Right cardiac atrium (tissue), 5 donors: ENCODE results near the gene RCE1. TPM values are rescaled to one million over a fixed set of nuclear protein-coding genes. Genes with fewer than 3 reads are reported as not detected.

Source experiments
- ATAC-seq, 2 donors: fragments of 200-7000 bp; cut with Tn5 transposase; one replicate each; pipeline versions ENCODE4 v1.8.0 to v1.9.1; 2020; ENCODE audit warnings: moderate library complexity in 2 of 2, mild to moderate bottlenecking in 1 of 2
- DNase-seq, 3 donors: peaks; one replicate each; pipeline ENCODE4 v3.0.0-alpha.2; 2020
- H3K27ac ChIP-seq: one replicate; pipeline ENCODE4 v1.5.1; 2013; ENCODE audit warnings: mild to moderate bottlenecking, low read length, control low read depth, moderate library complexity
- H3K27me3 ChIP-seq: one replicate; pipeline ENCODE4 v1.6.1; 2013; ENCODE audit not compliant: control insufficient read depth, insufficient read depth
- H3K4me1 ChIP-seq: one replicate; pipeline ENCODE4 v1.6.1; 2013; ENCODE audit warnings: low read length; ENCODE audit not compliant: control insufficient read depth, insufficient read depth
- H3K4me3 ChIP-seq: one replicate; pipeline ENCODE4 v1.5.1; 2013; ENCODE audit warnings: low read length, control low read depth
- H3K9me3 ChIP-seq: one replicate; pipeline ENCODE4 v1.6.1; 2013; ENCODE audit warnings: low read length; ENCODE audit not compliant: control insufficient read depth
- WGBS: extraction: QIAGEN DNeasy Blood & Tissue Kit; methylation state at CpG from one replicate; pipeline ENCODE4 v1.1.7; 2013; 5-methylcytosine and 5-hydroxymethylcytosine counted together
- intact Hi-C, 4 donors: fragments of 100-400 bp; cut with DNase I; formaldehyde crosslinking; loops; one replicate each; pipeline versions ENCODE4 v1.11.0 to v1.14.0; 2022 to 2023
- polyA plus RNA-seq: library from polyadenylated mRNA; stranded (reverse); fragments of 200-250 nt; gene quantifications from one replicate; pipeline ENCODE4 v1.2.3, GENCODE V29; 2013
- total RNA-seq, 4 donors: library from RNA; stranded (reverse); fragmentation: NEBNext Ultra II Directional; extraction: Animal tissue kit (Norgen Biotek cat#: 25700); gene quantifications; one replicate each; pipeline ENCODE4 v1.2.1, GENCODE V29; 2021
- donor health status: healthy with polysubstance abuse.
- donor health status: DM: no; HTN: yes; CAD: no.
- donor health status: DM: no; HTN: no; CAD: no.
- donor health status: DM: no; HTN: yes; CAD: no; lungs with severe emphysema.
- donor health status: DM: yes; HTN: yes; CAD: no.

Gene RCE1
- total and polyA plus RNA-seq, 5 donors, result 4.8 to 9.4 (median 6.4) TPM

DNA sequence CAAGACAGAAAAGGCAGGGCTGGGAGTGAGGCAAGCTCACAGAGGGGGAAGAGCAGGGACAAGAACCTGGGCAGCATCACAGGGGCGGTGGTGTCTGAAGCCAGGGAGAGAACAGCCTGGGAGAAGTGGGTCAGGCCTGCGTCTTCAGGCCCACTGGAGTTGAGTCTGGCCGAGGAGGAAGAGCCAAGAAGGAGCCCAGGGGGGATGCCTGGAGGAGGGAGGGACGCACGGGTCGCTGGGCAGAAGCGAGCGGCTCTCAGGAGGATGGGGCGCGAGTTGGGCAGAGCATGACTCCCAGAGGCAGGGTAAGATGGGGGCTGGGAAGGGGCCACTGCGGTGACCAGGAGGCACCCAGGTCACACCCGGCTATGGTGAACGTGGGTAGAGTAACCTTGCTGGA lies 32.1 kb downstream of the RCE1 start:
- H3K4me1 ChIP-seq, result no peaks in the 10 kb centered on the region
- H3K4me3 ChIP-seq, result no peak overlapping the region
- H3K27ac ChIP-seq, result no peak overlapping the region
- H3K9me3 ChIP-seq, result no peaks in the 10 kb centered on the region
- DNase-seq, result peak in 2 of 3 donors; percentile 21 to 25
- 89% methylated on average over 13 of the region's 13 CpGs for WGBS
- ATAC-seq, result no peak
- intact Hi-C loops, result no loop called here
- H3K27me3 ChIP-seq, result no peaks in the 10 kb centered on the region

DNA sequence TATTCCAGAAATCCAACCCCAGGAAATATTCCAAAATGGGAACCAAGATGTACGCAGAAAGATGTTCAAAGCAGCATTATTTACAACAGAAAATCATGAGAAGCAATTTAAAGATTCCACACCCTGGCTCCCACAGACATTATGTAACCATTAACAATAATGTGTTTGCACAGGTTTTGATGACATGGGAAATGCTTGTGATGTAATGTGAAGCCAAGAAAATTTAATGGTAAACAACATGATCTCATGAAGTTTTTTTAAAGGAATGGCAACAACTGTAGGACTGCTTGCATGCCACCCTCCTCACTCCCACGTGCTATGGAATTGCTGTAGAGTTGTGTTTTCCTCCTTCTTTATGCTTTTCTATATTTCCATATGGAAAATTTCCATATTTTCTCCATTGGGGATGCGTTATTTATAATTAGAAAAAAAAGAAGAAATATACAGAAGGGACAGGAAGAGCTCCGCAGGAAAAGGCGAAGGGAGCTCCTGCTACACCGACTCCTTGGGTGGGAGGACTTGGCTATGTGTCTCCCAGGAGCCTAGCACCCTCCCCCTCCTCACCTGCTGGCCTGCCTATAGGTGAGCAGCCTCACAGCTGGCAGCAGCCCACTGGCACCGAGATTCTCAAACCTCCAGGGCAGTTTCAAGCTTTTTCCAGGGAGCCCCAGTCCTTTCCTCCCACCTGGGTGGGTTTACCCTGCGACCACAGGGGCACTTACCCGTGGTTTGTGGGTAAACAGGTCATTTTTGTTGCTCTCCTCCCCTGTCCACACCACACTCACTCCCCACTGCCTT lies 34.5 kb downstream of the RCE1 start:
- DNase-seq (peak in 2 of 3 donors; percentile 12 to 39), ATAC-seq (no peak)
- intact Hi-C loops, result no loop called here
- Histone ChIP-seq H3K9me3 (no peaks in the 10 kb centered on the region), H3K27me3 (no peaks in the 10 kb centered on the region), H3K4me3 (no peak overlapping the region), H3K27ac (no peak overlapping the region), H3K4me1 (no peaks in the 10 kb centered on the region)
- WGBS, result 80% methylated on average over 9 of the region's 9 CpGs

DNA sequence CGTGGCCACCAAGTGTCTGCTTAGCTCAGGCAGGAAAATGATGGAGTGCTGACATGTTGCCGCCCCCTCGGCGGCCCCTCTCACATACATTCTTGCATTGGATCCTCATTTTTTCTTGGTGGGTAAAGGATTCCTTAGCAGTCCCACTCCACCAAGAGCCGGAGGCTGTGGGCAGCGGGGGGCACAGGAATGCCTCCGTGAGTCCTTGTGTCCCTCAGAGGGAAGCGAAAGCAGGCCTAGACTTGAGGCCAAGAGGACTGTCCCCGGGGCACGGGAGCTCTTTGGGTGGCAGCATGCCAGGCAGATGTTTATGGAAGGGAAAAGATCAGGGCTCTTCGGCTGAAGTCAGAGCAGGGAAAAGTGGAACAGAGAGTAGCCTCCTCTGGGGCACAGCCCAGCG lies 35.2 kb downstream of the RCE1 start:
- intact Hi-C loops, result no loop called here
- no peak overlapping the region for H3K27ac ChIP-seq
- H3K27me3 ChIP-seq, result no peaks in the 10 kb centered on the region
- H3K4me1 ChIP-seq, result no peaks in the 10 kb centered on the region
- H3K9me3 ChIP-seq, result no peaks in the 10 kb centered on the region
- ATAC-seq (peak in 1 of 2 donors; percentile 27), DNase-seq (peak in 2 of 3 donors; percentile 72 to 73)
- WGBS, result 52% methylated on average over 12 of the region's 12 CpGs
- no peak overlapping the region for H3K4me3 ChIP-seq

DNA sequence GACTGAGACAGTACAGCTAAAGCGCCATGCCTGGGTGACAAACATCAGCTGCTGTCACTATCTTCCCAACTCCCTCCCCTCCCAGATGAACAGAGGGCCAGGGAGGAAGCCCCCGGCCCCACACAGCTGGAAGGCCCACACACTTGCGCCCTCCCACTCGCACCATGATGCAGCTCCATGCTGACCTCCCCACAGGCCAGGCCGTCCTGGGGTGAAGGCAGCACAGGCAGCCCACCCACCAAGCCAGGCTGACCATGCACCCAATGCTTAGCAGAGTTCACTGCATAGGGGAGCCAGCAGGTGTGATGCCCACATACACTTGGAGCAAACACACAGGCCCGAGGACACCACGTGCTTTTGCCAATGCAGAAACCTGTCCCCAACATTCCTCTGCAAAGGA lies 35.8 kb downstream of the RCE1 start:
- intact Hi-C loops, result no loop called here
- 92% methylated on average over 7 of the region's 7 CpGs for WGBS
- no peaks in the 10 kb centered on the region for H3K27me3 ChIP-seq
- no peak overlapping the region for H3K4me3 ChIP-seq
- no peak for ATAC-seq
- no peak overlapping the region for H3K27ac ChIP-seq
- peak in 2 of 3 donors; percentile 20 to 46 for DNase-seq
- no peaks in the 10 kb centered on the region for H3K9me3 ChIP-seq
- no peaks in the 10 kb centered on the region for H3K4me1 ChIP-seq

DNA sequence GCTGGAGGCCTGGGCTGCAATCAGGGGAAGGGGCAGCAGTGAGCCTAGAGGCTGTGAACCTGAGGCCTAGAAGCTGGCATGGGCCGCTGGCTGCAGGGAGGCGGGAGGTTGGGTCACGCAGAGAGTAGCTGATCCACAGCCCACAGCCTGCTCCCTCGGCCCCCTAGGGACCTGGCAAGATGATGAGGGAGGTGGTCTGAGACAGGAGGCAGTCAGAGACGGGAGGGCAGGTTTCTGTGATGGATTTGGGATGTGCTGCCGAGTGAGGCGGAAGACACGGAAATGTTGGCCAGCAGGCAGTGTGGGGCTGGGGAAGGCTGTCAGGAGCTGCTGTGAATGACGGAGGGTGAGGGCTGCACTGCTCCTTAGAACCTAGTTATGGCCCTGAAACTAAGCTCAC lies 36.3 kb downstream of the RCE1 start:
- Histone ChIP-seq H3K27me3 (no peaks in the 10 kb centered on the region), H3K9me3 (no peaks in the 10 kb centered on the region), H3K27ac (no peak overlapping the region), H3K4me3 (no peak overlapping the region), H3K4me1 (no peaks in the 10 kb centered on the region)
- WGBS, result 81% methylated on average over 9 of the region's 9 CpGs
- DNase-seq, result peak in 2 of 3 donors; percentile 38
- ATAC-seq, result no peak
- intact Hi-C loops, result no loop called here

DNA sequence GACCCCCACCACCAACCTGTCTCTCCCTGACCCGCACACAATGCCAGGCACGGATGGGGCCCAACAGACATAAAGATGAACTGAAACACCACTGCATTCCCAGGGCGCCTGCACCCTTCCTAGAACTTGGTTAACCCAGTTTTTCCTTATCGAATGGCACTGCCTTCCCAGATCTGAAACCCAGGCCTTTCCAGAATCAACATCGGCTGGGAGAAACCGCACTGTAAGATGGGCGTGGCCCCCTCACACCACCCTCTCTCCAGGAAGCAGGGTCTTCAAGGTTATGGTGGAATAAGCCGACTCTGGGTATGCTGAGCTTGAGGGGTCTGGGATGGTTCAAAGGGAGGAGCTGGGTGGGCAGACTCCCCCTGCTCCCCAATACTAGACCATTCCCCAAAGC lies 36.8 kb downstream of the RCE1 start:
- Histone ChIP-seq H3K27ac (no peak overlapping the region), H3K4me1 (no peaks in the 10 kb centered on the region), H3K27me3 (no peaks in the 10 kb centered on the region), H3K9me3 (no peaks in the 10 kb centered on the region), H3K4me3 (no peak overlapping the region)
- intact Hi-C loops, result no loop called here
- 81% methylated on average over 8 of the region's 8 CpGs for WGBS
- ATAC-seq (no peak), DNase-seq (peak in 1 of 3 donors; percentile 22)

DNA sequence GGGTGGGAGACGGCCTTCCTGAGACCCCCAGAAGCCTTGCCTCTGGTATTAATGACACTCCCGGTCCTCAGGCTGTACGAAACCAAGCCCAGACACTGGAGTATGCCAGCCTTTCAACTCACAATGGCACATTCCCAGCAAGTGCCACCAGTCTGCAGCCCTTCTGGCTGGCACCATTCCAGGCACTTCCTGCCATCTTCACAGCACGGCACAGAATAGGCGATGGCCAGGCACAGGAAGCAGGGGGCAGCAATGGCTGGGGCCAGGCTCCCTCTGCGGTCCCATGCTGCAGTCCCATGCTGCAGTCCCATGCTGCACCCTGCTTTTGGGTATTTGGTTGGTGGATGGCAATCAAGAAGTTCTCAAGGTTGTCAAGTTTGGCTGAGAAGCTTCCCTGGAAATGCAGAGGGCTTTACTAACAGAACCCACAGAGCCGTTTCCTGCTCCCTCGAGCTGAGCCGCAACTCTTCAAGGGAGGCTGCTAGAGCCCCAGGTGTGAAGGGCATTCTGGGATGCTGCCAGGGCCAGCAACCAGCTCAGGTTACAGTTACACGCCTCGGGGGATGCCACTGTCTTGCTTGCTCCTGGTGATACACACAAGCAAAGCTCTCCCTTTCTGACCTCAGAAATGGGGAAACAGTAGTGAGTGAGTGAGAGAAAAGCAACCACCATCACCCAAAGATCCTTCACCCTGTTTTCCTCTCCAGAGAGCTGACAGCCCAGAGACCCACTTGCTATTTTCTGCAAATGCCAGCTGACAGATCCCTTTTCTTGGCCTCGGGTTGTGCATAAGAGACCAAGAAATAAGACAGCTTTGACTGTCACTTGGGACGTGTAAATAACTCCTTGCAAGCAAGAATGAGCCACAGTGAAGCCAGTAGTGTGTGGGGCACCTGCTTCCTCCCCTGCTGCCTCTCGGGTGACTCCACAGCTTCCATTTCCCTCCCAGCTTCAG lies 37.5 kb downstream of the RCE1 start:
- WGBS, result 63% methylated on average over 14 of the region's 14 CpGs
- intact Hi-C loops, result no loop called here
- DNase-seq (peak in 2 of 3 donors; percentile 59 to 68), ATAC-seq (no peak)
- H3K27ac ChIP-seq, result no peak overlapping the region
- no peaks in the 10 kb centered on the region for H3K9me3 ChIP-seq
- H3K4me3 ChIP-seq, result no peak overlapping the region
- no peaks in the 10 kb centered on the region for H3K4me1 ChIP-seq
- no peaks in the 10 kb centered on the region for H3K27me3 ChIP-seq

DNA sequence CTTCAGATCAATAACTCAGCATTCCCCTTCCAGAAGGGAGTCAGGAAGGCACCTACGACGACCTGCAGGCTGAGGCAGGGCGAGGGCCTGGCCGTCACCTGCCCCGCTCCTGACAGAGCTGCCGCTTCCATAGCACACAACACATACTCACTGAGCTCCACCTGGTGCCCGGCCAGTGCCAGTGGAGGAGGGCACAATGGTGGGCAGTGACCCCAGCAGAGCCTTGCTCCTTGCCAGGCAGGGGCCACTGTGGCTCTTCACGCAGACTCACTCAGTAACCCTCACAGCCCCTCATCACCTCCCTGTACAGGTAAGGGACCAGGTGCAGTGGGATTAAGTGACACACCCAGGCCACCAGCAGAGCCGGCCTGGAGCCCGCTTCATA lies 38.2 kb downstream of the RCE1 start:
- H3K4me1 ChIP-seq, result no peaks in the 10 kb centered on the region
- intact Hi-C loops, result no loop called here
- no peak for ATAC-seq

DNA sequence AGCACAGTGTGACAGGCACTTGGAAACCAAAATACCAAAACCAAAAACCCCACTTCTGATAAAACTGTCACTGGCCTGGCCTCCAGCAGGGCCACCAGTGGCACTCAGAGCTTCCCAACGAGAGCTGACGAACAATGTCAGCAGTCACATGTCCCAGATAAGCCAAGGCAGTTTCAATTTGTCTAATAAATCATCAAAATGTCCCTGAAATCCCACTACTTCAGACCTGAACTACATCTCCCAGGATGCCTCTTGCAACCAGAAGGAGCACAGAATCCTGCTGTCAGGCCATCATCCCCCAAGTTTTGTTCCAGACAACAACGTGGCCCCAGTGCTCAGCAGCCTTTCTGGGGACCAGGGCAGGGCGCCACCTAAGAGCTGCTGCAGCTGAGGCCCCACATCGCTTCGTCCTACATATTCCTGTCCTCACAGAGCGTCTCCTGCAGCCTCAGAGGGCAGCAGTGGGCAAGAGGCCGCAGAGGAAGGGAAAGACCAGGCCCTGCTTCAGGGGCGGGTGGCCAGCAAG lies 38.7 kb downstream of the RCE1 start:
- H3K9me3 ChIP-seq, result no peaks in the 10 kb centered on the region
- H3K4me3 ChIP-seq, result no peak overlapping the region
- WGBS, result 84% methylated on average over 9 of the region's 9 CpGs
- intact Hi-C loops, result no loop called here
- DNase-seq (peak in 2 of 3 donors; percentile 20 to 37), ATAC-seq (no peak)
- no peaks in the 10 kb centered on the region for H3K27me3 ChIP-seq
- H3K4me1 ChIP-seq, result no peaks in the 10 kb centered on the region
- no peak overlapping the region for H3K27ac ChIP-seq

More for the DNA sequence above, 38.2 kb downstream of the RCE1 start:
- Histone ChIP-seq H3K9me3 (no peaks in the 10 kb centered on the region), H3K4me3 (no peak overlapping the region), H3K27me3 (no peaks in the 10 kb centered on the region), H3K27ac (no peak overlapping the region)
- peak in 2 of 3 donors; percentile 37 to 43 for DNase-seq
- 95% methylated on average over 10 of the region's 10 CpGs for WGBS

DNA sequence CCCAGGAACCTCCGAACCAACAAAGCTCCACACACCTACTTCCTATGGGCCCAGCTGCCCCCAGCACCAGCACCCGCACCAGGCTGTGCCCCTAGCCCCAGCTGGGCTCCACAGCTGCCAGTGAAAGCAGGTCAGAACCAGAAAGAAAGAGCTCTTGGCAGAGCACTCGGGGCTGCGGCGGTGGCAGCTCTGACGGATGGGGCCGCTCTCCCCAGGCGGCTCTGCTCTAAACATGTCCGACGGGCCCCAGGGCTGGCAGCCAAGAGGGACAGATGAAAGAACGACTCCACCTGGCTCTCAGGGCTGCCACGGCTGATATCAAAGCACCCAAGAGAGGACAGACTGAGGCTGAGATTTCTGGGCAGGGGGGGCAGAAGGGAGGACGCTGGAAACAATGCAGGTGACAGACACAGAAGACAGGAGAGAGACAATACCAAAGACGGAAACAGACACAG lies 39.3 kb downstream of the RCE1 start:
- Histone ChIP-seq H3K27me3 (no peaks in the 10 kb centered on the region), H3K4me3 (no peak overlapping the region), H3K4me1 (no peaks in the 10 kb centered on the region), H3K9me3 (no peaks in the 10 kb centered on the region), H3K27ac (no peak overlapping the region)
- WGBS, result 59% methylated on average over 14 of the region's 14 CpGs
- DNase-seq (peak in 1 of 3 donors; percentile 38), ATAC-seq (no peak)
- intact Hi-C loops, result no loop called here
